ENCODE measurements around the gene CCDC71. TPM values are rescaled to one million over a fixed set of nuclear protein-coding genes. Genes with fewer than 3 reads are reported as not detected.

CCDC71 gene
- total and polyA plus RNA-seq, 2 experiments from 2014 or later = 1.9 to 44.2 TPM

- no peak for TF ChIP-seq REST (IDR thresholded peaks at IDR 0.05; ENCODE audit: unreplicated experiment)
These were observed 45.5 kb downstream of the CCDC71 start, which contains the start of gene USP19 (continued) for GRCh38 chr3:49120438-49121131.

GRCh38 chr3:49120096-49120437, 46.1 kb downstream of the CCDC71 start:
- peak; percentile 10; the same call in 2 of the 3 replicates for ATAC-seq
- H3K36me3 ChIP-seq (ENCODE audit: insufficient read depth) = peaks cover 11% of the 10 kb centered on the region
- Mint-ChIP-seq H3K36me3 (ENCODE audit: low read depth) (peaks cover 40% of the 10 kb centered on the region), H3K4me3 (peak overlapping the region; percentile 87), H3K9me3 (no peaks in the 10 kb centered on the region; the same call in 2 of the 3 replicates), H3K4me1 (peaks cover 4% of the 10 kb centered on the region; the same call in 2 of the 3 replicates), H3K27ac (peak overlapping the region; percentile 81; the same call in 1 of the 2 replicates), H3K27me3 (ENCODE audit: insufficient read depth, low read depth, poor library complexity) (peaks cover 7% of the 10 kb centered on the region)
- H3K9me2 ChIP-seq (ENCODE audit: insufficient read depth) = no peaks in the 10 kb centered on the region
- H2AFZ ChIP-seq = no peak overlapping the region
- H4K20me1 ChIP-seq (replicated peaks; ENCODE audit: insufficient read depth) = no peaks in the 10 kb centered on the region
- no peaks in the 10 kb centered on the region for H3K27me3 ChIP-seq (ENCODE audit: insufficient read depth)
- H3K79me2 ChIP-seq (replicated peaks; ENCODE audit: insufficient read depth) = peaks cover 10% of the 10 kb centered on the region
- peak overlapping the region; percentile 96 for H3K4me2 ChIP-seq
- peak; percentile 33 for DNase-seq (ENCODE audit: low spot score)
- peaks cover 4% of the 10 kb centered on the region; the same call in 1 of the 2 replicates for H3K4me1 ChIP-seq (ENCODE audit: insufficient read depth)
- H3K4me3 ChIP-seq = peak overlapping the region; percentile 94
- H3K27ac ChIP-seq (ENCODE audit: low read depth) = peak overlapping the region; percentile 81; the same call in 1 of the 2 replicates
- H3F3A ChIP-seq (replicated peaks; ENCODE audit: low read depth) = peaks cover 21% of the 10 kb centered on the region
- TF ChIP-seq POLR2AphosphoS5 (IDR thresholded peaks at IDR 0.05; ENCODE audit: low read depth) (no peak), STAT1 (IDR thresholded peaks at IDR 0.05; ENCODE audit: unreplicated experiment) (no peak), EZH2phosphoT487 (IDR thresholded peaks at IDR 0.05; ENCODE audit: unreplicated experiment) (no peak), CTCF (conservative IDR thresholded peaks at IDR 0.05; ENCODE audit: low read depth in 2 of 2) (no peak), NANOG (IDR thresholded peaks at IDR 0.05; ENCODE audit: borderline replicate concordance) (no peak), ZNF114 (CRISPR knock-in tag; IDR thresholded peaks at IDR 0.05) (no peak), ZNF331 (CRISPR knock-in tag; IDR thresholded peaks at IDR 0.05; ENCODE audit: low read depth) (no peak), ETS1 (IDR thresholded peaks at IDR 0.05) (no peak), ZNF462 (CRISPR knock-in tag; IDR thresholded peaks at IDR 0.05) (no peak)

Data from GM23338 (cell line).